Right ventricle myocardium inferior (tissue), 1 donor: ENCODE data around the gene PDXK. TPM values are rescaled to one million over a fixed set of nuclear protein-coding genes. Genes with fewer than 3 reads are reported as not detected.
A peak's percentile ranks its signal among the peaks of the same experiment; 100 is the strongest.
"Not testable (repeated sequence)": the region's sequence is repeated elsewhere in the genome, so short reads cannot be mapped to it uniquely, and the experiment has no call there.

ENCODE experiments used
- ATAC-seq: fragments of 200-7000 bp; cut with Tn5 transposase; one replicate; pipeline ENCODE4 v1.9.1; 2020; ENCODE audit warnings: mild to moderate bottlenecking, moderate library complexity
- DNase-seq: peaks from one replicate; pipeline ENCODE4 v3.0.0; 2021; ENCODE audit errors: missing footprints
- intact Hi-C: fragments of 100-400 bp; cut with DNase I; formaldehyde crosslinking; loops from one replicate; pipeline ENCODE4 v1.11.0; 2022
- total RNA-seq: library from RNA; stranded (reverse); fragmentation: NEBNext Ultra II Directional; extraction: Animal tissue kit (Norgen Biotek cat#: 25700); gene quantifications from one replicate; pipeline ENCODE4 v1.2.1, GENCODE V29; 2021
- donor health status: DM: no; HTN: yes; CAD: no; lungs with severe emphysema.

Gene PDXK
- total RNA-seq, 1 donor from 2014 or later, result 105 TPM

- intact Hi-C loops, result no loop called here
- ATAC-seq (no peak), DNase-seq (no peak)
These were observed 24.9 kb upstream of the PDXK start for GRCh38 chr21:43693981-43694380.

DNA sequence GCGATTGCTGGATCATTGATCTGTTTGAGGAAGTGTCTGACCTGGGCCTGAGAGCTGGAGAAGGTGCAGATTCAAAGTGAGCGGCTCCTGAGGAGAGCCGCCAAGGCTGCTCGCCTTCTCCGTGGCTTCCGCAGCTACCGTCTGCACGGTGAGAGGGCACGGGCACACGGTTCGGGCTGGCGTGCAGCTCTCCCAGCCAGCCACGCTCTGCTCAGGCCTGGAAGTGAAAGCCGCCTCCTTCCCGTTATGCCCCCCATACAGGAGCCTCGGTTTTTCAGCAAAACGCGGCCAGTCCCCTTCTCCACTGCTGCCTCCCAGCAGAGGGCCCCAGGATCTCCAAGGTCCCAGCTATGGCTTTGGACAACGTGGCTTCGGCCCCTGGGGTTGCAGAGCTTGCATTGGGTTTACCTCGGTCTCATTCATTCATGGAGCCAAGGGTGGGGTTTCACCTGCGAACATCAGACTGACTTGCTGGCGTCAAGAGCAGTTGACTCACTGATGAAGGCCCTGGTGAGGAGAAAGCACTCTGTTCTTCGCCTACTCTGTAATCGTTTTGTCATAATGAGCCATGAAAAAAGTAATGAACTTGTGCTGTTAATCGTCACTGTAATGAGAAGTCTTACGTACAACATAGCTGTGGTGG, 24.4 kb upstream of the PDXK start:
- ATAC-seq, result no peak
- intact Hi-C loops, result no loop called here
- DNase-seq, result no peak

- DNase-seq, result no peak
- no peak for ATAC-seq
- intact Hi-C loops, result no loop called here
These were observed 22.7 kb upstream of the PDXK start for GRCh38 chr21:43696214-43696613.

- no peak for DNase-seq
- ATAC-seq, result no peak
- intact Hi-C loops, result no loop called here
These were observed 20.9 kb upstream of the PDXK start for GRCh38 chr21:43697758-43698643.

- intact Hi-C loops, DNase-seq, ATAC-seq: not testable (repeated sequence)
These were observed 19.5 kb upstream of the PDXK start for GRCh38 chr21:43699492-43699777.

GRCh38 chr21:43699933-43700599, 18.9 kb upstream of the PDXK start:
- intact Hi-C loops, result no loop called here

DNA sequence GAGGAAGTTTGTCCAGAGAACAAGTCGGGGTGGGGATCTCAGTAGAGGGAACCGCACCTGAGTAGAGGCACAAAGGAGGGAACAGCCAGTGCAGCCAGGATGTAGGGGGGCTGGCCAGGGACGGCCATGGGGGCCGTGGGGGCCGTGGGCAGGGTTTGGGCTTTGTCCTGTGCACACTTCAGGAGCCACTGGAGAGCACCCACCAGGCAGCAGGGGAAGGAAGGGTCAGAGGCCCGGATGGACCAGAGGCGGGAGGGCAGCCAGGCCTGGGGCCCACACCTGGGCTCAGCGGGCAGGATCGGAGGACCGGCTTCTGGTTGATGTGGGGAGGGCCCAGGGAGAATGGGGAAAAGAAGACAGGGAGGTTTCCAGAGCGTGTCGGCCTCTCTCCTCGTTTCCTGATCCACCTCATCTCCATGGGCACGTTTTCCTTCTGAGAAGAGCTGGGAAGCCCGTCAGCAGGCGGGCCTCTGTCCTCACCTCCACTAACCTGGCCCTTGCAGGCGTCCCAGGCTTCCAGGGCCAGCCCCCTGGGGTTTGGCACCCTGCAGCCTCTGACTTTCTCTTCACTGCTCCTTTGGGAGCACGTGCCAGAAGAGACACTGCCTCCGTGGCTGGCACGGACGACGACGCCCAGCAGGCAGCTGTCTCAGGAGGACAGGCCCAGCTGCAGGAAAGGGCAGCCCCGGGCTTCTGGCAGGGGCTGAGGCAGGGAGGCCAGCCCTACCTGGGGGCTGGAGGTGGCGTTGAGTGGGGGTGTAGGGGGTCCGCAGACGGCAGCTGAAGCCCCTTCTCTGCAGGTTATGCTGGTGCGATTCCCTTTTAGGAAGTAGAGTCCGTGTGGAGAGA, 16.8 kb upstream of the PDXK start:
- DNase-seq, result no peak
- intact Hi-C loops, result no loop called here
- peak; percentile 8 for ATAC-seq

More at GRCh38 chr21:43699933-43700599, 18.9 kb upstream of the PDXK start:
- ATAC-seq, result no peak
- DNase-seq, result no peak

DNA sequence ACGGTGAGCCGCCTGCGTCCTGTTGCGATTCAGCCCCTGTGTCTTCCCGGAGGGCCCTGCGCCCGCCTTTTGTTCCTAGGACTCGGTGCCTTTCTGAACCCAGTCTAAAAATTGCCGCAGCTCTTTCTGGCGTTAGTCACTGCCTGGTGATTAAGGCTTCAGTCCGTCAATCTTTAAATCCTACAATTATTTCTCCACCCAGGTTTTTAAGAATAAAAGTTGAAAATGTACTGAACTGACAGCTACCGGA, 16.2 kb upstream of the PDXK start:
- DNase-seq (no peak), ATAC-seq (peak; percentile 59)
- intact Hi-C loops, result no loop called here

- DNase-seq (no peak), ATAC-seq (peak; percentile 77)
- intact Hi-C loops, result no loop called here
These were observed 15.7 kb upstream of the PDXK start for GRCh38 chr21:43703035-43703880.

DNA sequence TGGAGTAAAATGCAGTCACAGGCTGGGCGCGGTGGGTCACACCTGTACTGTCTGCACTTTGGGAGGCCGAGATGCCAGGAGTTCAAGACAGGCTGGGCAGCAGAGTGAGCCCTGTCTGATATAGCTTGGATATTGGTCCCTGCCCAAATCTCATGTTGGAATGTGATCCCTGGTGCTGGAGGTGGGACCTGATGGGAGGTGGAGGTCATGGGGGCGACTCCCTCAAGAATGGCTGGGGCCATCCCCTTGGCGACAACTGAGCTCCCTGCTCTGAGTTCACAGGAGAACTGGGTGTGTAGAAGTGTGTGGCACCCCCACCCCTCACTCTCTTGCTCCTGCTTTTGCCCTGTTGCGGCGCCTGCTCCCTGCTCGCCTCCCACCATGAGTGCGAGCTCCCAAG, 11.5 kb upstream of the PDXK start:
- DNase-seq, result no peak
- intact Hi-C loops, result no loop called here
- no peak for ATAC-seq

DNA sequence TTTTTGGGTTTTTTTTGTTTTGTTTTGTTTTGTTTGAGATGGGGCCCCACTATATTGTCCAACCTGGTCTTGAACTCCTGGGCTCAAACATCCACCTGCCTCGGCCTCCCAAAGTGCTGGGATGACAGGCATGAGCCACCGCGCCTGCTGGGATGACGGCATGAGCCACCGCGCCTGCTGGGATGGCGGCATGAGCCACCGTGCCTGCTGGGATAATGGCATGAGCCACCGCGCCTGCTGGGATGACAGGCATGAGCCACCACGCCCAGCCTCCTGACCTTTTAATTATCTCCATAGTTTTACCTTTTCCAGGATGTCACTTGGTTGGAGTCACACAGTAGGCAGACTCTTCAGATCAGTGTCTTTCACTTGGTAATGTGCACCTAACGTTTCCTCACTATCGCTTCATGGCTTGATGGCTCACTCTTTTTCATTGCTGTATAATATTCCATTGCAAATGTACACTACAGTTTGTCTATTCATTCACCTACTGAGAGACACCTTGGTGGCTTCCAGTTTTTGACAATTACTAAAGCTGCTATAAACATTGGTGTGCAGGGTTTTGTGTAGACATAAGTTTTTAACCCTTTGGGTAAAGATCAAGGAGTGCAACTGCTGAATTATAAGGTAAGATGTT, 10.1 kb upstream of the PDXK start:
- intact Hi-C loops, result no loop called here
- DNase-seq (no peak), ATAC-seq (no peak)

DNA sequence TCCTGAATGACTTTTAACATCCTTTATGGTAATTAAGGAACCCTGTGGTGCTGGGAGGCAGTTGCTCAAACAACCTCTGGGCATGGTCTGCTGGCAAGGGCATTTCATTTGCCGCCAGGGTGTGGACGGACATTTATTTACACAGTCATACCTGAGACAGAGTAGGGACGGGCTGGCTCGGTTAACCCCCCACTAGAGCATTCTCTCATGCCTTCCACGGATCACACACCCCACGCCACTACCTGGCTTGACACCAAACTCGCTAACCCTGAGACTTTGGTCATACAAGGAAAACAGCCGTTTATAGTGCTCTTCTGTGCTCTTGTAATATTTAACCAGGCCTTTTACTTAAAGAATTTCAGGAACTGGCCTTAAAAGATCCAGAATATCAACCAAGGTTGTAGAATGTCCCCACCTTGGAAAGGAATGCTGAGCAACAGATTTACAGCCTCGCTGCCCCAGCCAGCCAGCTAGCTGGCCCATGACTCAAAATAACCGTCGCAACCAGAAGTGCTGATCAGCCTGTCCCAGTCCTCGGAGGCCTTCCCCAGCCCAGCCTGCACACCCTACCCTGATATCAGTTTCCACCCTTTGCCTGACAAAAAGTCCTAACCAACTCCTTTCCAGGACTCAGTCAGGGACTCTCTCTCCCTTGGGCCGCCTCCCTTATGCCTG, 6.5 kb upstream of the PDXK start:
- intact Hi-C loops, result no loop called here
- ATAC-seq (no peak), DNase-seq (no peak)

GRCh38 chr21:43713123-43713522, 5.8 kb upstream of the PDXK start:
- intact Hi-C loops, DNase-seq, ATAC-seq: not testable (repeated sequence)

GRCh38 chr21:43716376-43717165, 2.4 kb upstream of the PDXK start:
- no peak for DNase-seq
- ATAC-seq, result no peak
- intact Hi-C loops, result no loop called here

DNA sequence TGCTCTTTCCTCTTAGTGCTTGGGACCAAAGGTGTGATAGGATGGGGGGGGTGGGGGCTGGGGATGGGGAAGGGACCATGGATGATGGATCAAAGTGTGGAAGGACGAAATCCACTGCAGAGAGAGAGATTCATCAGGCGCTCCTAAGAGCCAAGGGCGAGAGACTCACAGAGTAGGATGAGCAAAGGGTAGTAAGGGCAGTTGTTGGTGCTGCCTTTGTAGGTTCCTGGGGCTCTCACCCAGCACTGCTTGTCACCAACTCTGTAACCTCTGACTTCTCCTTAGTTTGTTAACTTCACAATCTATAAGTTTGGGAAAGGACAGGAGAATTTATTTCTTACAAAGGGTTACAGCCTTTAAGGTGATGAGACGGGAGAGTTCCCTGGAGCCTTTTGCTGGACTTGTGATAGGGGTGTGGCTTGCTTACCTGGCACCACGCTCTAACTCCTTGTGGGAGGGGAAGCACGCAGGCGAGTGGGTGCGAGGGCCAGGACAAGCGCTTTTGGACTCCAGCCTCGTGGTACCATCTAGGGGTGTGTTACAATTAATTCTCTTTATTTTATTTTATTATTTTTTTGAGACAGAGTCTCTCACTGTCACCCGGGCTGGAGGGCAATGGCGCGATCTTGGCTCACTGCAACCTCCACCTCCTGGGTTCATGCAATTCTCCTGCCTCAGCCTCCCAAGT, 1.6 kb upstream of the PDXK start:
- intact Hi-C loops, result no loop called here
- DNase-seq, result no peak
- ATAC-seq, result no peak
